ENCODE results near the gene TLE3.

- no peak for TF ChIP-seq POLR2A (IDR thresholded peaks at IDR 0.05)
- no peak for TF ChIP-seq CTCF (IDR thresholded peaks at IDR 0.05)
Measured at GRCh38 chr15:70063261-70063925, 34.3 kb downstream of the TLE3 start.
